Cardiac muscle cell (in vitro differentiated cells and primary cell): ENCODE measurements around the gene C2orf92. TPM values are rescaled to one million over a fixed set of nuclear protein-coding genes. Genes with fewer than 3 reads are reported as not detected.

Experiments used
- DNase-seq, 2 donors: peaks; one replicate each; pipeline versions ENCODE4 v3.0.0 to v3.0.0-alpha.2; 2010 to 2017; ENCODE audit warnings: low read depth in 1 of 2, low spot score in 1 of 2
- H3K27ac ChIP-seq: fragments of 200-600 bp; sonication (generic); 2 replicates; pipeline ENCODE4 v1.5.1; 2016
- H3K27me3 ChIP-seq: fragments of 200-600 bp; sonication (generic); 2 replicates; pipeline ENCODE4 v1.6.0; 2016; ENCODE audit warnings: control low read depth
- H3K36me3 ChIP-seq: fragments of 200-600 bp; sonication (generic); 2 replicates; pipeline ENCODE4 v1.5.1; 2016; ENCODE audit warnings: control low read depth
- H3K4me1 ChIP-seq: fragments of 200-600 bp; sonication (generic); 2 replicates; pipeline ENCODE4 v1.8.1; 2017; ENCODE audit warnings: low read depth, mild to moderate bottlenecking, mixed run types
- H3K4me3 ChIP-seq: fragments of 200-600 bp; sonication (generic); 2 replicates; pipeline ENCODE4 v1.5.1; 2016; ENCODE audit warnings: mild to moderate bottlenecking
- H3K9me3 ChIP-seq: fragments of 200-600 bp; sonication (generic); 2 replicates; pipeline ENCODE4 v1.5.1; 2017; ENCODE audit warnings: low read depth, mild to moderate bottlenecking, control low read depth
- polyA plus RNA-seq: library from polyadenylated mRNA; unstranded; fragments of >200 nt; fragmentation: Nextera tagmentation; extraction: Ambion mirVana; gene quantifications from 2 replicates; pipeline ENCODE4 v1.2.1, GENCODE V29; 2016
- total RNA-seq: library from RNA; depleted of rRNA; stranded (reverse); fragments of >200 nt; gene quantifications from 2 replicates; pipeline ENCODE4 v1.2.3, GENCODE V29; 2016
- TF ChIP-seq, protein P1 (sequence below): IDR thresholded peaks from 2 replicates; pipeline ENCODE4 v1.5.1; 2012; ENCODE audit warnings: low read depth, mild to moderate bottlenecking, low read length

C2orf92 gene
- total and polyA plus RNA-seq, 2 experiments from 2014 or later, result 6.7 to 9.4 TPM

- Histone ChIP-seq H3K4me3 (no peak overlapping the region), H3K36me3 (no peaks in the 10 kb centered on the region), H3K4me1 (no peaks in the 10 kb centered on the region), H3K27me3 (no peaks in the 10 kb centered on the region), H3K27ac (no peak overlapping the region), H3K9me3 (no peaks in the 10 kb centered on the region)
- DNase-seq, result no peak
- TF ChIP-seq, protein P1, sequence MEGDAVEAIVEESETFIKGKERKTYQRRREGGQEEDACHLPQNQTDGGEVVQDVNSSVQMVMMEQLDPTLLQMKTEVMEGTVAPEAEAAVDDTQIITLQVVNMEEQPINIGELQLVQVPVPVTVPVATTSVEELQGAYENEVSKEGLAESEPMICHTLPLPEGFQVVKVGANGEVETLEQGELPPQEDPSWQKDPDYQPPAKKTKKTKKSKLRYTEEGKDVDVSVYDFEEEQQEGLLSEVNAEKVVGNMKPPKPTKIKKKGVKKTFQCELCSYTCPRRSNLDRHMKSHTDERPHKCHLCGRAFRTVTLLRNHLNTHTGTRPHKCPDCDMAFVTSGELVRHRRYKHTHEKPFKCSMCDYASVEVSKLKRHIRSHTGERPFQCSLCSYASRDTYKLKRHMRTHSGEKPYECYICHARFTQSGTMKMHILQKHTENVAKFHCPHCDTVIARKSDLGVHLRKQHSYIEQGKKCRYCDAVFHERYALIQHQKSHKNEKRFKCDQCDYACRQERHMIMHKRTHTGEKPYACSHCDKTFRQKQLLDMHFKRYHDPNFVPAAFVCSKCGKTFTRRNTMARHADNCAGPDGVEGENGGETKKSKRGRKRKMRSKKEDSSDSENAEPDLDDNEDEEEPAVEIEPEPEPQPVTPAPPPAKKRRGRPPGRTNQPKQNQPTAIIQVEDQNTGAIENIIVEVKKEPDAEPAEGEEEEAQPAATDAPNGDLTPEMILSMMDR, result no peak
Measured at GRCh38 chr2:97737421-97738178, 68.1 kb downstream of the C2orf92 start.

DNA sequence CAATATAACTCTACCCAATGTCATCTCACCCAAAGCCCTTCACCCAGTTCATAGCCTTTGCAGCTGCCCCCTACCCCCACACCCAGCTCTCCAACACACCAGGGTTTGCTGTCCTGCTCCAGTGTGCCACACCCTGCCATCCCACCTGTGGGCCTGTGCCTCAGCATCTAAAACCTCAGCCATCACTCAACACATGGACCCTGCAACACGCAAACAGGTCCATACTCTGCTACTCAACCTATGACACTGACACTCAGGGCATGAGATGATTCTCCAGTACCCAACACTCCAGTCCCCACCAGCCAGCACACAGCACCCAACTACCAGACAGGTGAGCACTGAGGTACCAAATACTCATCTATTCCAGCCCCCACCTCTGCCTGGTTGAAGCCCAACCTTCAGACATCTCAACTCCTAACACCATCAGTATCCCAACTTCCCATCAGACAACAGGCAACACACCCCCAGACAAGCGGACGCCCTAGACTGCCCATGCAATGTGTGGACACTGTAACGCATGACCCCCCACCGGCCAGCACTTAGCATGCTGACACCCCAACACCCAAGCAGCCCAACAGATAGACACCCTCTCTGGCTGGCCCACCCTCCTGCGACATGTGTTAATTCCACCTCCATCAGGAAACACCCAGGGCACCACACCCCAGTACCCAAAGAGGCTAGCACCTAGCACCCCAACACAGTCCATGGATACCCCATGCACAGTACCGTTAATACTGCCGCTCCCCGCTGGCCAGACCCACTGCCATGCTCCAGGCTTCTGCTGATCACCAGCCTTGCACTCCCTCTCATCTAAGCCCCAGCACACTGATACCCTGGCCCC is 68.9 kb downstream of the C2orf92 start:
- TF ChIP-seq, protein P1, result no peak
- Histone ChIP-seq H3K27me3 (no peaks in the 10 kb centered on the region), H3K4me3 (no peak overlapping the region), H3K4me1 (no peaks in the 10 kb centered on the region), H3K27ac (no peak overlapping the region), H3K36me3 (no peaks in the 10 kb centered on the region), H3K9me3 (no peaks in the 10 kb centered on the region)
- DNase-seq, result no peak

- Histone ChIP-seq H3K4me3 (no peak overlapping the region), H3K36me3 (no peaks in the 10 kb centered on the region), H3K27ac (no peak overlapping the region), H3K9me3 (no peaks in the 10 kb centered on the region), H3K4me1 (no peaks in the 10 kb centered on the region), H3K27me3 (no peaks in the 10 kb centered on the region)
- TF ChIP-seq, protein P1, result no peak
- DNase-seq, result no peak
Measured at GRCh38 chr2:97739020-97739892, 69.7 kb downstream of the C2orf92 start.

GRCh38 chr2:97739893-97740245 is 70.4 kb downstream of the C2orf92 start:
- DNase-seq, result no peak
- no peak overlapping the region for H3K27ac ChIP-seq
- no peak overlapping the region for H3K4me3 ChIP-seq
- no peaks in the 10 kb centered on the region for H3K9me3 ChIP-seq
- no peaks in the 10 kb centered on the region for H3K36me3 ChIP-seq
- H3K4me1 ChIP-seq, result no peaks in the 10 kb centered on the region
- TF ChIP-seq, protein P1, result no peak
- no peaks in the 10 kb centered on the region for H3K27me3 ChIP-seq

GRCh38 chr2:97740590-97741182 is 71.2 kb downstream of the C2orf92 start:
- peak; percentile 41 to 63 for DNase-seq
- Histone ChIP-seq H3K4me1 (no peaks in the 10 kb centered on the region), H3K27ac (peak overlapping the region; percentile 5), H3K4me3 (no peak overlapping the region), H3K27me3 (no peaks in the 10 kb centered on the region), H3K9me3 (no peaks in the 10 kb centered on the region), H3K36me3 (no peaks in the 10 kb centered on the region)
- TF ChIP-seq, protein P1, result peak; percentile 73
